Calu3 (cell line): ENCODE results near the gene LRRC72. TPM values are rescaled to one million over a fixed set of nuclear protein-coding genes. Genes with fewer than 3 reads are reported as not detected.

Source experiments
- BruUV-seq: library from RNA; stranded (reverse); fragments of 400-500 nt; replicated peaks from 2 replicates; lab custom pipeline; 2021; lab: Mats Ljungman, UMichigan
- CTCF ChIA-PET: fragments of 300-600 bp; sonication (Branson Sonifier 250); formaldehyde crosslinking; loops from one replicate; lab custom pipeline; 2022; ENCODE audit warnings: antibody characterized with exemption; lab: Charles Lee
- DNase-seq: peaks from one replicate; pipeline ENCODE4 v3.0.0; 2022
- H3K27ac Mint-ChIP-seq: one replicate; pipeline ENCODE4 v1.8.0; 2022; ENCODE audit warnings: mixed read lengths; ENCODE audit not compliant: unreplicated experiment
- H3K27me3 Mint-ChIP-seq: one replicate; pipeline ENCODE4 v1.8.0; 2022; ENCODE audit warnings: mixed read lengths; ENCODE audit not compliant: unreplicated experiment
- H3K36me3 Mint-ChIP-seq: one replicate; pipeline ENCODE4 v1.8.0; 2022; ENCODE audit warnings: mild to moderate bottlenecking, moderate library complexity, mixed read lengths; ENCODE audit not compliant: insufficient read depth, unreplicated experiment
- H3K4me1 Mint-ChIP-seq: one replicate; pipeline ENCODE4 v1.8.0; 2022; ENCODE audit warnings: mild to moderate bottlenecking, low read depth, mixed read lengths; ENCODE audit not compliant: unreplicated experiment
- H3K4me3 Mint-ChIP-seq: one replicate; pipeline ENCODE4 v1.8.0; 2022; ENCODE audit warnings: mild to moderate bottlenecking, low read depth, moderate library complexity, mixed read lengths; ENCODE audit not compliant: unreplicated experiment
- H3K9me3 Mint-ChIP-seq: one replicate; pipeline ENCODE4 v1.8.0; 2022; ENCODE audit warnings: low read depth, mixed read lengths; ENCODE audit not compliant: unreplicated experiment
- intact Hi-C: fragments of 100-400 bp; cut with micrococcal nuclease; formaldehyde crosslinking; loops from one replicate; pipeline ENCODE4 v1.10.0; 2022; ENCODE audit not compliant: unreplicated experiment
- total RNA-seq: library from RNA; stranded (reverse); gene quantifications from 2 replicates; pipeline ENCODE4 v1.2.3, GENCODE V29; 2022
- TF ChIP-seq, protein P1 (sequence below): fragments of 200-600 bp; IDR thresholded peaks from one replicate; pipeline ENCODE4 v1.8.0; 2022; ENCODE audit warnings: antibody characterized with exemption; ENCODE audit not compliant: unreplicated experiment

The LRRC72 gene
- total RNA-seq, 1 experiment from 2014 or later, result not detected

DNA sequence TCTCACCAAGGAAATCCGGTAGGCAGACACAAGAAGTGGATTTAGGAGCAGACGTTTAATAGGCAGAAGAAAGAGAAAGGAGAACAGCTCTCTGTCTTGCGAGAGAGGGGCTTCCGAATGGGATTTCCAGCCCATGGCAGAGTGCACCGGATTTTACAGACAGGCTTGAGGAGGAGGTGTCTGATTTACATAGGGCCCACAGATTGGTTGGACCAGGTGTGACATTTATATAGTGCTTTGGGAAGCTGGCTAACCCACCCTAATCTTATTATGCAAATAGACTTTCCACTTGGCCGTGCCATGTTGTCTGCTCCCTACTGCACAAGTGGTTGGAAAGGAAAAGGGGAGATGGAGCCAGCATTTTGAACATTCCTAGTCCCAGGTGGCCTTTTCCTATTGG lies 61.2 kb downstream of the LRRC72 start:
- CTCF ChIA-PET, result no interaction called here
- no peak for DNase-seq
- Mint-ChIP-seq H3K27ac (no peak overlapping the region), H3K4me1 (peaks cover 30% of the 10 kb centered on the region), H3K27me3 (no peaks in the 10 kb centered on the region), H3K36me3 (no peaks in the 10 kb centered on the region), H3K4me3 (no peak overlapping the region), H3K9me3 (peaks cover 3% of the 10 kb centered on the region)
- BruUV-seq, result no TSS peak
- TF ChIP-seq, protein P1, sequence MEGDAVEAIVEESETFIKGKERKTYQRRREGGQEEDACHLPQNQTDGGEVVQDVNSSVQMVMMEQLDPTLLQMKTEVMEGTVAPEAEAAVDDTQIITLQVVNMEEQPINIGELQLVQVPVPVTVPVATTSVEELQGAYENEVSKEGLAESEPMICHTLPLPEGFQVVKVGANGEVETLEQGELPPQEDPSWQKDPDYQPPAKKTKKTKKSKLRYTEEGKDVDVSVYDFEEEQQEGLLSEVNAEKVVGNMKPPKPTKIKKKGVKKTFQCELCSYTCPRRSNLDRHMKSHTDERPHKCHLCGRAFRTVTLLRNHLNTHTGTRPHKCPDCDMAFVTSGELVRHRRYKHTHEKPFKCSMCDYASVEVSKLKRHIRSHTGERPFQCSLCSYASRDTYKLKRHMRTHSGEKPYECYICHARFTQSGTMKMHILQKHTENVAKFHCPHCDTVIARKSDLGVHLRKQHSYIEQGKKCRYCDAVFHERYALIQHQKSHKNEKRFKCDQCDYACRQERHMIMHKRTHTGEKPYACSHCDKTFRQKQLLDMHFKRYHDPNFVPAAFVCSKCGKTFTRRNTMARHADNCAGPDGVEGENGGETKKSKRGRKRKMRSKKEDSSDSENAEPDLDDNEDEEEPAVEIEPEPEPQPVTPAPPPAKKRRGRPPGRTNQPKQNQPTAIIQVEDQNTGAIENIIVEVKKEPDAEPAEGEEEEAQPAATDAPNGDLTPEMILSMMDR, result no peak
- intact Hi-C loops, result no loop called here

DNA sequence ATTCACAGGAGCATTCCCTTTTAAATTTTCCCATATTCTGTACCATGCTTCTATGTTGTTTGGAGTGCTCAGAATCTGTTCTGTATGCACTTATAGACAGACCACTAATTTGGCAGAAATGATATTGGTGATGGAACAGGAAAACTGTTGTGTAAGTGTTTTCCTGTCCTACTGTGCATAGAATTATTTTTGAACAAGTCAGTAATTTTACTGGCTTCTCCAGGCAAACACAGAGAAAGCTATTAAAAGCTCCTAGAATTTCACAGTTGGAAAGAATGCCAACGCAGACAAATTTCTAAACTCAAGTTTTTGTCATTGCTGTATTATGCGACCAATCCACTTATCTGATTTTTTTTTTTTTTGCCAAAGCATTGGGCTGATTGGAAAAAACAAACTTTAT lies 63.3 kb downstream of the LRRC72 start:
- no peaks in the 10 kb centered on the region for H3K36me3 Mint-ChIP-seq
- H3K4me3 Mint-ChIP-seq, result no peak overlapping the region
- H3K9me3 Mint-ChIP-seq, result peaks cover 3% of the 10 kb centered on the region
- BruUV-seq, result no TSS peak
- no peak overlapping the region for H3K27ac Mint-ChIP-seq
- peaks cover 36% of the 10 kb centered on the region for H3K4me1 Mint-ChIP-seq
- CTCF ChIA-PET, result interaction anchor here (0.7 kb wide), 2 partner anchors 126 to 288 kb away, joined by 3 read pairs; no protein-coding TSS in a partner anchor
- no peak for DNase-seq
- TF ChIP-seq, protein P1, result no peak
- no peaks in the 10 kb centered on the region for H3K27me3 Mint-ChIP-seq
- intact Hi-C loops, result no loop called here

- TF ChIP-seq, protein P1, result no peak
- CTCF ChIA-PET, result interaction anchor here (0.7 kb wide), 2 partner anchors 289 to 662 kb away, joined by 3 read pairs; no protein-coding TSS in a partner anchor
- Mint-ChIP-seq H3K27ac (peak overlapping the region; percentile 4), H3K4me1 (peaks cover 36% of the 10 kb centered on the region), H3K4me3 (no peak overlapping the region), H3K9me3 (peaks cover 3% of the 10 kb centered on the region), H3K27me3 (no peaks in the 10 kb centered on the region), H3K36me3 (no peaks in the 10 kb centered on the region)
- peak; percentile 50 for DNase-seq
- intact Hi-C loops, result no loop called here
- BruUV-seq, result no TSS peak
Observed at GRCh38 chr7:16590424-16590823, 63.8 kb downstream of the LRRC72 start.

DNA sequence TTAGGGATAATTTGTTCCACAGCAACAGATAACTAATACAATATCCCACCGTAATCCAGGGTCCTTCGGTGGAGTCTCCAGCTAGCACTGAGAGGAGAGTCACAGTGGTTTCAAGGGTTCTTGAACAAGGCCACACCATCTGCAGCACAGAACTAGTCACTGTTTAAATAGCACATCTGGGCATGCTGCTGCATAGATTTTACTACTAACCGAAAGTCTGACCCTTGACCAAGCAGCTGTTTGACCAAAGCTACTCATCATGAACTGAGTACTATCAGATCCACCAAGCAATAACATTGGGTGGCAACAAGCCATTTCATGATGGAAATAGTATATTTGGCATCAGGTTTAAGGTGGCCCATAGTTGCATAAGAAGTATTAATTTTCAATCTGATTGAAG lies 65.8 kb downstream of the LRRC72 start:
- H3K4me1 Mint-ChIP-seq, result peaks cover 36% of the 10 kb centered on the region
- TF ChIP-seq, protein P1, result no peak
- no peak overlapping the region for H3K4me3 Mint-ChIP-seq
- BruUV-seq, result no TSS peak
- intact Hi-C loops, result no loop called here
- CTCF ChIA-PET, result no interaction called here
- no peak for DNase-seq
- no peaks in the 10 kb centered on the region for H3K27me3 Mint-ChIP-seq
- H3K36me3 Mint-ChIP-seq, result no peaks in the 10 kb centered on the region
- no peak overlapping the region for H3K27ac Mint-ChIP-seq
- H3K9me3 Mint-ChIP-seq, result no peaks in the 10 kb centered on the region
